Lower leg skin (tissue), 4 donors: ENCODE measurements around the gene MPP4. TPM values are rescaled to one million over a fixed set of nuclear protein-coding genes. Genes with fewer than 3 reads are reported as not detected.

Source experiments
- DNase-seq, 2 donors: peaks; one replicate each; pipeline ENCODE4 v3.0.0-alpha.2; 2019; ENCODE audit warnings: low spot score in 2 of 2
- H3K4me3 ChIP-seq: fragments of 200-600 bp; sonication (generic); 2 replicates; pipeline ENCODE4 v1.5.1; 2017; ENCODE audit warnings: mild to moderate bottlenecking, low read depth; ENCODE audit not compliant: poor library complexity, severe bottlenecking
- POLR2A ChIP-seq, 2 donors: fragments of 450-650 bp; IDR thresholded peaks; one replicate each; pipeline ENCODE4 v1.6.1; 2016 to 2017; ENCODE audit warnings: antibody characterized with exemption in 2 of 2, mild to moderate bottlenecking in 1 of 2, moderate library complexity in 1 of 2
- WGBS, 2 donors: methylation state at CpG; one replicate each; pipeline ENCODE4 v1.1.5; 2018; 5-methylcytosine and 5-hydroxymethylcytosine counted together
- intact Hi-C: fragments of 100-400 bp; cut with DNase I; formaldehyde crosslinking; loops from one replicate; pipeline ENCODE4 v1.15.0; 2023; ENCODE audit warnings: low total_unique reads
- total RNA-seq, 4 donors: library from RNA; depleted of rRNA; stranded (reverse); fragments of >200 nt; gene quantifications; one replicate each; pipeline ENCODE4 v1.1.0, GENCODE V29; 2016
- TF ChIP-seq, protein P1 (sequence below), 3 donors: fragments of 450-650 bp; IDR thresholded peaks; one replicate each; pipeline ENCODE4 v1.5.1; 2016; ENCODE audit warnings: antibody characterized with exemption in 3 of 3, mild to moderate bottlenecking in 3 of 3, moderate library complexity in 2 of 3

Gene MPP4
- total RNA-seq, 4 donors from 2014 or later = 0.58 TPM; not detected in 3

DNA sequence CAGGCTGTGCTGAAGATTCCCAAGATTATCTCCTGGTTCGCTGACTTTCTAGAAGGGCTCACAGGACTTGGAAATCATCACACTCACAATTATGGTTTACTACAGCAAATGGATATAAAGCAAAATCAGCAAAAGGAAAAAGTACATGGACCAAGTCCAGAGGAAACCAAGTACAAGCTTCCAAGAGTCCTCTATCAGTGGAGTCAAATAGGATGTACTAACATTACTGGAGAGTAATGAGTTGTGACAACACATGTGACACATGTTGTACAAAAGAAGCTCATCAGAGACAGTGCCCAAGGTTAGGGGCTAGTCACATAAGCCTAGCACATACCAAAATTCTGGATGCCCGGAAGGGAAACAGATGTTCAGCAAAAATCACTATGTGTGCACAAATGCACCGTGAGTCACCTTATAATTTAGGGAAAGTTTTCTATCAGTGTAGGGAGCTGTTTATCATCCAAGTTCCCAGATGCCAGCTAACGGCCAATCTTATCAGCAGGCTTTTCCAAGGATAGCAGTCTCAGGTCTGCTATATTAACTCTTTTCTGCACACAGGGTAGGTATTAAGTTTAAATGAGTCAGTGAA is 64.7 kb downstream of the MPP4 start:
- H3K4me3 ChIP-seq = no peak overlapping the region
- DNase-seq = no peak
- WGBS, 2 donors = 68 to 73% methylated on average over 4 of the region's 4 CpGs
- TF ChIP-seq, protein P1, sequence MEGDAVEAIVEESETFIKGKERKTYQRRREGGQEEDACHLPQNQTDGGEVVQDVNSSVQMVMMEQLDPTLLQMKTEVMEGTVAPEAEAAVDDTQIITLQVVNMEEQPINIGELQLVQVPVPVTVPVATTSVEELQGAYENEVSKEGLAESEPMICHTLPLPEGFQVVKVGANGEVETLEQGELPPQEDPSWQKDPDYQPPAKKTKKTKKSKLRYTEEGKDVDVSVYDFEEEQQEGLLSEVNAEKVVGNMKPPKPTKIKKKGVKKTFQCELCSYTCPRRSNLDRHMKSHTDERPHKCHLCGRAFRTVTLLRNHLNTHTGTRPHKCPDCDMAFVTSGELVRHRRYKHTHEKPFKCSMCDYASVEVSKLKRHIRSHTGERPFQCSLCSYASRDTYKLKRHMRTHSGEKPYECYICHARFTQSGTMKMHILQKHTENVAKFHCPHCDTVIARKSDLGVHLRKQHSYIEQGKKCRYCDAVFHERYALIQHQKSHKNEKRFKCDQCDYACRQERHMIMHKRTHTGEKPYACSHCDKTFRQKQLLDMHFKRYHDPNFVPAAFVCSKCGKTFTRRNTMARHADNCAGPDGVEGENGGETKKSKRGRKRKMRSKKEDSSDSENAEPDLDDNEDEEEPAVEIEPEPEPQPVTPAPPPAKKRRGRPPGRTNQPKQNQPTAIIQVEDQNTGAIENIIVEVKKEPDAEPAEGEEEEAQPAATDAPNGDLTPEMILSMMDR (IDR thresholded peaks at IDR 0.05) = no peak
- no peak for TF ChIP-seq POLR2A (IDR thresholded peaks at IDR 0.05)
- intact Hi-C loops = no loop called here

GRCh38 chr2:201631041-201631440 is 67.4 kb downstream of the MPP4 start:
- H3K4me3 ChIP-seq = no peak overlapping the region
- intact Hi-C loops = no loop called here
- no peak for DNase-seq
- WGBS, 2 donors = 94 to 96% methylated on average over 8 of the region's 8 CpGs
- TF ChIP-seq, protein P1 (IDR thresholded peaks at IDR 0.05) = no peak
- TF ChIP-seq POLR2A (IDR thresholded peaks at IDR 0.05) = no peak

GRCh38 chr2:201630577-201630976 is 67.9 kb downstream of the MPP4 start:
- H3K4me3 ChIP-seq = no peak overlapping the region
- intact Hi-C loops = no loop called here
- WGBS, 2 donors = 70 to 74% methylated on average over 2 of the region's 2 CpGs
- DNase-seq = no peak
- no peak for TF ChIP-seq POLR2A (IDR thresholded peaks at IDR 0.05)
- TF ChIP-seq, protein P1 (IDR thresholded peaks at IDR 0.05) = no peak

- H3K4me3 ChIP-seq = no peak overlapping the region
- 82 to 94% methylated on average over 2 of the region's 2 CpGs for WGBS, 2 donors
These were observed 69.9 kb downstream of the MPP4 start for GRCh38 chr2:201628545-201628944.

GRCh38 chr2:201622306-201622970 is 76.0 kb downstream of the MPP4 start:
- WGBS, 2 donors = 83 to 93% methylated on average over 5 of the region's 5 CpGs
- intact Hi-C loops = no loop called here
- H3K4me3 ChIP-seq = no peak overlapping the region
- TF ChIP-seq, protein P1 (IDR thresholded peaks at IDR 0.05) = no peak
- TF ChIP-seq POLR2A (IDR thresholded peaks at IDR 0.05) = no peak
- no peak for DNase-seq

More at GRCh38 chr2:201628545-201628944, 69.9 kb downstream of the MPP4 start:
- TF ChIP-seq, protein P1 (IDR thresholded peaks at IDR 0.05) = no peak
- TF ChIP-seq POLR2A (IDR thresholded peaks at IDR 0.05) = no peak
- intact Hi-C loops = no loop called here
- no peak for DNase-seq
